Suppressor macrophage (primary cell): ENCODE results near the gene LDB1.

Experiments used
- DNase-seq, 4 experiments: peaks; one replicate each; pipeline ENCODE4 v3.0.0-alpha.2; 2020 to 2022

LDB1 gene

DNA sequence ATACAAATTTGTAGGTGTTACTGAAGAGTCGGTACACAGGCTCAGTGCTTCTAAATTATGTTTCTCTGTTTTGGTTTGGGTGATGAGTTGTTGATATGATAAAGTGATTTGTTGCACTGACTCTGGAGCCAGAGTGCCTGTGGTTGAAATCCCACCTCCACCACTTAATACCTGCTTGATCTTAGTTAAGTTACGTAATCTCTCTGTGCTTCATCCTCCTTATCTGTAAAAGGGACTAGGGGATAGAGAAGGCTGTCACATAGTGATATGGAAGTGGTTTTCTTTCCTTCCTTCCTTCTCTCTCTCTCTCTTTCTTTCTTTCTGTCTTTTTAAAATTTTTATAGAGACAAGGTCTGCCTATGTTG is 55.7 kb downstream of the LDB1 start:
- DNase-seq: no peak

DNA sequence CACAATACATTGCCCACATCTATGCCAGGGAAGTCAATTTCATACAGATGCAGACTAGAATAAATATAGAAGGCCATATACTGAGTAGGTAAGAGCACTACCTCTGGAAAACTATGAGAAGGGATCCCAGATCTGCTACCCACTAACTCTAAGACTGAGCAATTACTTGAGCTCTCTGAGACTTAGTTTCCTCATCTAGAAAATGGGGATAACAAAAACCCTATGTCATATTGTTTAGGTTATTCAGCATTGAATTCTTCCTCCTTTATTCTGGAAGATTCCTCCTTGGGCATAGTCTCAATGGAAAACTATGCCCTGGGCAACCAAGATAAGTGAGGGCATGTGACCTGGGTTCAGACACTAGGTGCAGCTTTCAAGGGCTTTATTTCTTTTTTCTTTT is 60.2 kb downstream of the LDB1 start:
- no peak for DNase-seq
